Activated CD8-positive, alpha-beta memory T cell treated with anti-CD3 and anti-CD28 coated beads for 1 hour (primary cell): ENCODE measurements around the gene GALR2.

ENCODE experiments used
- DNase-seq, 2 donors: peaks; one replicate each; pipeline ENCODE4 v3.0.0-alpha.2; 2020; ENCODE audit warnings: low read depth in 1 of 2; ENCODE audit errors: extremely low read depth in 1 of 2

Gene GALR2

DNA sequence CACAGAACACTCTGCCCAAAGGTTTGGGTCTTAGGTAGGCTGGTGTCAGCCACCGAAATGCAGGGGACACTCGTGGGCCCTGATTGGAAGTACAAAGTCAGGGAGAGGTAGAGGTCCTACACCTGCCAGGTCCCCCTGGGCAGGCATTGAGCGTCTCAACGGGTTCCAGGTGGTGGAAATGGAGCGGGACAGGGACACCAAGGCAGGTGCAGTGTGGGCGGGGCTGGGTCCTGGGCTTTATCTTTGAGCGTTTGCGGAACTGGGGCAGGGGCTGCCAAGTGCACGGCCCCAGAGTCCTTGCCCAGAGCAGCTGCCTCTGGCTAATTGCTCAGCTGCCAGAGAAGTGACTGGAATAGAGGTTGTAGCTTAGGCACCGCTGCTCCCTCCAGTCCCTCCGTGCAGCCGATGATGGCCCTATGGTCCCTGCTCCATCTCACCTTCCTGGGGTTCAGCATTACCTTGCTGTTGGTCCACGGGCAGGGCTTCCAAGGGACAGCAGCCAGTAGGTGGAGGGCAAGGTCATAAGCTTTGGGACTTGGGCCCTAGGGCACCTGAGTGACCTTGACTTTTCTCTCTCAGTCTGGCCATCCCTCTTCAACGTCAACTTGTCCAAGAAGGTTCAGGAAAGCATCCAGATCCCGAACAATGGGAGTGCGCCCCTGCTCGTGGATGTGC lies 4.4 kb downstream of the GALR2 start, which contains the start of gene ZACN:
Gene ZACN, plus strand, starts transcription at position 323 of the 675 bp plus-strand sequence. Its CDS starts 83 bp downstream, at position 406.
- no peak for DNase-seq

DNA sequence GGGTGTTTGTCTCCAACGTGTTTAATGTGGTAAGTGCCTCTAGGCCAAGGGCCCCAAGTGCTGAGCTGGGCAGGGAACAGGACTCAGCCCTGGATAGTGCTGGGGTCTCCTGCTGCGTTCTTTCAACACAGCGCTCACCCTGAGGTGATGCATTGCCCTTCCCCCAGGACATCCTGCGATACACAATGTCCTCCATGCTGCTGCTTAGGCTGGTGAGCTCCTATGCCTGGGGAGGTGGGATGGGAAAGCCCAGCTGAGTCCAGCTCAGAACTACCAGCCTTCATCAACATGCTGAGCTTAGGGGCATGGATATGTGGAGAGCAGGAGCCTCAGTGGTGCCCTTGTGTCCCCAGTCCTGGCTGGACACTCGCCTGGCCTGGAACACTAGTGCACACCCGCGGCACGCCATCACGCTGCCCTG lies 5.0 kb downstream of the GALR2 start:
- no peak for DNase-seq

DNA sequence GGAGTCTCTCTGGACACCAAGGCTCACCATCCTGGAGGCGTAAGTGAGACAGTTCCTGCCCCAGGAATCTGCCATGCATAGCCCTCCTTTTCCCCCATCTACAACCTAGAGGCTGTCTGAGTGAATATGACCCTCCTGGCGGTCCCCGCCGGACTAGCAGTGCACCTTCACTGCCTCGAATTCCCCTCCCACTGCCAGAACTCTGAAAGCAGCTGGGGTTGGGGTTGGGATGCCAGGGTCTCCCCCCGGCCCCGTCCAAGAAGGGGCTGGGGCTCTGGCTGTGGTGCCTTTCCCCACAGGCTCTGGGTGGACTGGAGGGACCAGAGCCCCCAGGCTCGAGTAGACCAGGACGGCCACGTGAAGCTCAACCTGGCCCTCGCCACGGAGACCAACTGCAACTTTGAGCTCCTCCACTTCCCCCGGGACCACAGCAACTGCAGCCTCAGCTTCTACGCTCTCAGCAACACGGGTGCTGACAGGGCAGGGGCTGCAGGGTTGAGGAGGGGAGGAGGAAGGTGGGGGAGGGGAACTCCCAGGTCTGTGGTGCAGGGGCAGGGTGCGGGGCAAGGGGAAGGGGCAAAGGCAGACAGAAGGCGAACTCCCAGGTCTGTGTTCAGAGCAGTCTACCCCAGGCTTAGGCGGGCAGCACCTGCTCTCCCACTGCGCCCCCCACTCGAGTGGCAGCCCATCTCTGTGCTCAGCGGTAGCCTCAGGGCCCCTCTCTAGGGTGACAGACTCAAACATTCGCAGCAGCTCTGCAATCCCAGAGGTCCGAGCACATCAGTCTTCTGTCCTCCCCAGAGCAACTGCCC lies 5.6 kb downstream of the GALR2 start:
- DNase-seq = no peak

- no peak for DNase-seq
These were observed 6.2 kb downstream of the GALR2 start for GRCh38 chr17:76080768-76081287.

DNA sequence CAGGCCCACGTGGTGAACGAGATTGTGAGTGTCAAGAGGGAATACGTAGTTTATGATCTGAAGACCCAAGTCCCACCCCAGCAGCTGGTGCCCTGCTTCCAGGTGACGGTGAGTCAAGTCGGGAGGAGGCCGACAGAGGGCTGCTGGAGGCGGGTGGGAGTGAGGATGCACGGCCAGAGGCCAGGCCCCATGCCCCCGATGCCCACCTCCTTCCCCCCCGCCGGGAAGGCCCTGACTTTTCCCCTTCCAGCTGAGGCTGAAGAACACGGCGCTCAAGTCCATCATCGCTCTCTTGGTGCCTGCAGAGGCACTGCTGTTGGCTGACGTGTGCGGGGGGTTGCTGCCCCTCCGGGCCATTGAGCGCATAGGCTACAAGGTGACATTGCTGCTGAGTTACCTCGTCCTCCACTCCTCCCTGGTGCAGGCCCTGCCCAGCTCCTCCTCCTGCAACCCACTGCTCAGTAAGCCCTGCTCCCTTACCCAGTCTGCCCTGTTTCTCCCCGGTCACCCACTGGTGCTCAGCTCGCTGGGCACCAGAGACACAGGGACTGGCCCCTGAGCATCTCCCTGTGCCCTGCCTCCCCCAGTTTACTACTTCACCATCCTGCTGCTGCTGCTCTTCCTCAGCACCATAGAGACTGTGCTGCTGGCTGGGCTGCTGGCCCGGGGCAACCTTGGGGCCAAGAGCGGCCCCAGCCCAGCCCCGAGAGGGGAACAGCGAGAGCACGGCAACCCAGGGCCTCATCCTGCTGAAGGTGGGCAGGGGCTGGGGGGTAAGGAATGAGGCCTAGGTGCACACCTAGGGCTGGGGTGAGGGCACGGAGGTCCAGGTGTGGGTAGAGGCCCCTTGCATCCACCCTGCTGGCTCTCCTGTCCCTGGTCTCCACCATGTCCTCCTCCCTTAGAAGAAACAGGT lies 7.0 kb downstream of the GALR2 start:
- no peak for DNase-seq

- DNase-seq = no peak
These were observed 8.0 kb downstream of the GALR2 start for GRCh38 chr17:76082326-76083251.

DNA sequence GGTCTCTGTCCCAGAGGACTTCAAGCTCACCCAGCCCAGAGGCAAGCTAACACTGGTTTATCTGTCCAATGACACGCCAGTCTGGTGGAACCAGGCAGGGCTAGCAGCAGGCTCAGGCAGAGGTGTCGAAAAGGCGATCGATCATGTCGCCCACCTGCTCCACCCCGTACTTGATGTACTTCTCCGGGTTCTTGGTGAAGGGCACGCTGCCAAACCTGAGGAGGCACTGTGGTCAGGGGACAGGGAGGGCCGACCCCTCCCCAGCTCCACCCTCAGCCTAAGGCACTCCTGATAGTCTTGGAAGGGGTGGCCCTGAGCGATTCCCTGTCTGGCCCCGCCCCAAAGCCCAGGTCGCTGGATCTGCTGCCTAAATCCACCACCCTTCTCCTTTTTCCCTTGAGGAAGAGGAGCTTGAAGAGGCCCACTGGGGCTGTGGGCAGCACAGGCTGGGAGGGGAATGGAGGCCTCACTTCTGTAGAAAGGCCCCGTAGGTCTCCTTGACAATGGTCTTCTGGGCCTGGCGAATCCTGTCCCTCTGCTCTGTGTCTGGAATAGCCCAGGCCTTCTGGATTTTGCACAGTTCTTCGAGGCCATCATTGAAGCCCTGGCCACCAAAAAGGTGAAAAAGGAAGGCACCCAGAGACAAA lies 9.1 kb downstream of the GALR2 start:
- no peak for DNase-seq

GRCh38 chr17:76085066-76085730 lies 10.6 kb downstream of the GALR2 start:
- DNase-seq = no peak

DNA sequence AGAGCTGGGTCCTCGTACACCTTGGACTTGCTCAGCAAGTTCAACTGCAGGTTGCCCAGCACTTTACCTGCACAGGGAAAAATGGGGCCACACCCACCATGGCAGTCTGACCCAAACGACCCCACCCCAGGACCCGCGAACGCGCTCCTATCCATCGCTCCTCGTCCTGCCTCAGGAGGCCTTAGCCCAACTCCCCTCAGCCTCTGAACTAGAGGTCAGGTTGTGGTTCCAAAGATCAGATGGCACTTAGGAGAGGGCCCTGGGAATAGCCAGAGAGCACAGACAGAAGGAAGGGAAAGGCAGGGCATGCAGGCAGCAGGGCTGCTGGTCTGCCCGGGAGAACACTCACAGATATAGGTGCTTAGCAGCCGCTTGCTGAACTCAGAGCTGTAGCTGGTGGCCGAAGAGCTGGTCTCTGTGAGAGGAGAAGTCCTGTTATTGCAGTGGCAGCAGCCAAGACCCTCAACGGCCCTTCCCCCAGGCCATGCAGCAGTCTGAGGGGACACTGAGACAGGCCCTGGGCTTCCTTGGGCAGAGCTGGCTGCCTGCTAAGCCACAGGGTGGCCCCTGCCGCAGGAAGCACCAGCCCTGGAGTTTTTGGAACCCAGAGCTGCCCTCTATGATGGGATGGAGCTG lies 11.3 kb downstream of the GALR2 start:
- no peak for DNase-seq

- DNase-seq = no peak
These were observed 11.8 kb downstream of the GALR2 start for GRCh38 chr17:76086384-76086783.

- DNase-seq = no peak
These were observed 12.9 kb downstream of the GALR2 start for GRCh38 chr17:76087531-76087930.

GRCh38 chr17:76088041-76088867 lies 13.7 kb downstream of the GALR2 start:
- no peak for DNase-seq

DNA sequence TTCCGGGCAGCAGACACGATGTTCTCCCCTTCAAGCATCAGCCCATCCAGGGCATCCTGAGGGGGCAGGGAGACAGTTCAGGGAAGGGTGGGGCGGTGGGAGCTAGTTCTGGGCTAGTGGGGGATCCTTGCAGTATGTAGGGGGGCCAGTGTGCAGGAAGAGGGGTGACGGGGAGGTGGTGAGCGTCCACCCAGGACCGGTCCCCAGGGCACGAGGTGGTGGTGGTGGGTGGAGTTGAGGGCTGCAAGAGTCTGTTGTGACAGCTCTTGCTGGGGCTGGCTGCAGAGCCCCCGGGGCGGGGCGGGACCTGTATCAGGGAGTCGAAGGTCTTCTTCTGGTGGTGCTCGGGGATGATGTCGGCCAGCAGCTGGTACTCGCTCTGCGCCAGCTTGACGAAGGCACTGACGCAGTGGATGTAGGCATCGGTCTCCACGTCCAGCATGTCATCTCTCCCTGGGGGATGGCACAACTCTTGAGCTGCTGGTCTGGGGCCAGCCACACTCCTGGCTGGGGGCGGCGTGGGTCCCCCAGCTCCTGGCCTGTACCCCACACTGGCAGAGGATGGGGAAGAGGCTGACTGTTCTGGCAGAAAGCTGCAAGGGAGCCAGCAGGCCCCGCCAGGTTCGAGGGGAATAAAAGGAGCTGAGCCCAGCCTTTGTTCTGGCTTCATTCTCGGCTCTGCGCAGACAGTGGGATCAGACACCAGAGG lies 14.4 kb downstream of the GALR2 start:
- no peak for DNase-seq

DNA sequence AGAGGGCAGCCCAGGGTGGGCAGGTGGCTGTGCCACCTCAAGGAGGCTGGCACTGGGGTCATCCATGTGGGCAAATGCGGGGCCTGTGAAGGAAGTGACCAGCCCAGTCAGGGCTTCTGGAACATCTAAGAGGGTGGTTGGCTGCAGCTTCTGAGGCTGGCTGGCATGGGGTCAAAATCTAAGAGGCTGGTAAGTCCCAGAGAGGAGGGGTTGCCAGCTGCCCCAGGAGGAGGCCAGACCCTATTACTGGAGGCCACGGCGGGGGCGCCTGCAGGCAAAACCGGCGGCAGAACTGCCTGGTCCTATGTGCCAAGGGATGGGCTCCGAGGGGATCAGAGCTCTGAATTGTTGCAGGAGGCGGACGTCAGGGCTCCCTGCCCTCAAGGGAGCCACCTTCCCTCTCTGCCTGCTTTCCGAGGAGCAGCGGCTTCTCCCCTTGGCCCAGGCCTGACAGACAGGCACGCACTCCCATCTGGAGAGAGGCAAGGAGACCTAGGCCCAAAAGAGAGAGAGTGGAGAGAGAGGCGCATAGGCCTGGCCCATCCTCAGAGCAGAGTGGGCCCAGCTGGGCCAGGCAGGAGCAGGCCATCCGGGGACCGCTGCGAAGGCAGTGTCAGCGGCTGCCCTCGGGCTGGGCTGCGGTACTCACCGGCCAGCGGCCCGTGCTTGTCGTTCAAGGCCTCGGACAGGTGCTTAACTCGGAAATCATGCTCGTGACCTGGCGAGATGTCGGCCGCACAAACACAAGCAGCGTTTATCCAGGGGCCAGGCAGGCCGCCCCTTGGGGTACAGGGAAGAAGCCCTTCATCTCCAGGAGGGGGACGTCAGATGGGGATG lies 15.3 kb downstream of the GALR2 start:
- no peak for DNase-seq

DNA sequence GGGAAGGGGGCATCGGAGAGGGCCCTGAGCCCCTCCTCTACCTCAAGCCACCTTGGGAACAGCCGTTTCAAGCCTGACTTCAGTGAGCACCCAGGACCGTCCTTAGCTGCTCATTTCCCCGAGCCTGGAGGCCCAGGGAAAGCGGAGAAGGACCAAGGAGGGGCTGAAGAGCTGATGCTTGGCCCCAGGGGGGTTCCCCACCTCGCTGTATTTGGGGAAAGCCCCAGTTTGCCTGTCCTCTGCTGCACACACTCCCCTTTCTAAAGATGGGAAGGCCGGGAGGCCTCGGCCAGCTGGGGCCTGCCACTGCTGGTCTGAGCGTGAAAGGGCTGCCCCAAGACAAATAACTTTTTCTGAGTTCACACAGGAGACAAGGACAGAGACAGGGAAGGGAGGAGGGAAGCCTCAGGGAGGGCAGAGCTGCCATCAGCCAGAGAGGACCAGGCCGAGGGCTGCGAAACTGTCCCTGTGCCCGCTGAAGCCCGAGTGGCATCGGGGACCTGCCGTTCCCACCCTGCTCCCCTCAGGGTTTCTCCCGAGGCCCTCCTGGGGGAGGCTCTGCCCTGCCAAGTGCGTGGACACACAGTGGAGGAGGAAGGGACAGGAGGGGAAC lies 16.0 kb downstream of the GALR2 start:
- no peak for DNase-seq
